ENCODE measurements around the gene FOXO4. TPM values are rescaled to one million over a fixed set of nuclear protein-coding genes. Genes with fewer than 3 reads are reported as not detected.

Gene FOXO4
- total RNA-seq, 1 experiment from 2014 or later = 3.8 TPM

DNA sequence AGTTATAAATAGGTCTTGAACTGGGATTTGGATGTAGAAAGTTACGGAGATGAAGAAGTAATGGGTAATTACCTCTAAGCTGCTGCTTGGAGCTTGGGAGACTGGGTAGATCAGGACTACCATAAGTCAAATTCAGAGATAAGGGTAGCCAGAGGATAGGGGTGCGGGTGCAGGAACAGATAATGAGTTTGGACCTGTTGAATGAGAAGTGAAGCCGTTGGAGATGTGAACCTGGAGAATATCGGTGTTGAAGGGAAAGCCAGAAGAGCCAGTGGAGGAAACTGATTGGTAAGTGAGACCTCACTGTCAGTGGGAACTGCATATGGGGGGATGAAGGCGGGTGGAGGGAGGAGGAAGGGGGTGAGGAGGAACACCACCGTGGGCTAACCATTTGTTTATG lies 618 bp upstream of the FOXO4 start:
- no peaks in the 10 kb centered on the region for H3K36me3 ChIP-seq
- peak overlapping the region; percentile 58 for H3K4me3 ChIP-seq
- no peaks in the 10 kb centered on the region for H3K27me3 ChIP-seq
- H3K9me3 ChIP-seq = no peaks in the 10 kb centered on the region
- DNase-seq = no peak

- Histone ChIP-seq H3K36me3 (no peaks in the 10 kb centered on the region), H3K27me3 (no peaks in the 10 kb centered on the region), H3K9me3 (no peaks in the 10 kb centered on the region), H3K4me3 (peak overlapping the region; percentile 58)
- DNase-seq = no peak
Observed at GRCh38 chrX:71095981-71096759, 519 bp downstream of the FOXO4 start.

DNA sequence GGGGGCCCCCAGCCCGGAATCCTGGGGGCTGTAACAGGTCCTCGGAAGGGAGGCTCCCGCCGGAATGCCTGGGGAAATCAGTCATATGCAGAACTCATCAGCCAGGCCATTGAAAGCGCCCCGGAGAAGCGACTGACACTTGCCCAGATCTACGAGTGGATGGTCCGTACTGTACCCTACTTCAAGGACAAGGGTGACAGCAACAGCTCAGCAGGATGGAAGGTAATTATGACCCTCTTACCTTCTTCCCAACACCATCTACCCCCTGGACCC lies 1.0 kb downstream of the FOXO4 start:
- Histone ChIP-seq H3K36me3 (no peaks in the 10 kb centered on the region), H3K27me3 (no peaks in the 10 kb centered on the region), H3K9me3 (no peaks in the 10 kb centered on the region), H3K4me3 (peak overlapping the region; percentile 58)
- DNase-seq = no peak

- H3K4me3 ChIP-seq = no peak overlapping the region
- no peaks in the 10 kb centered on the region for H3K36me3 ChIP-seq
- no peaks in the 10 kb centered on the region for H3K27me3 ChIP-seq
- DNase-seq = peak; percentile 20
- no peaks in the 10 kb centered on the region for H3K9me3 ChIP-seq
Observed at GRCh38 chrX:71098302-71098701, 2.7 kb downstream of the FOXO4 start.

- Histone ChIP-seq H3K9me3 (no peaks in the 10 kb centered on the region), H3K4me3 (no peak overlapping the region), H3K36me3 (no peaks in the 10 kb centered on the region), H3K27me3 (no peaks in the 10 kb centered on the region)
- no peak for DNase-seq
Observed at GRCh38 chrX:71098951-71099506, 3.4 kb downstream of the FOXO4 start.

DNA sequence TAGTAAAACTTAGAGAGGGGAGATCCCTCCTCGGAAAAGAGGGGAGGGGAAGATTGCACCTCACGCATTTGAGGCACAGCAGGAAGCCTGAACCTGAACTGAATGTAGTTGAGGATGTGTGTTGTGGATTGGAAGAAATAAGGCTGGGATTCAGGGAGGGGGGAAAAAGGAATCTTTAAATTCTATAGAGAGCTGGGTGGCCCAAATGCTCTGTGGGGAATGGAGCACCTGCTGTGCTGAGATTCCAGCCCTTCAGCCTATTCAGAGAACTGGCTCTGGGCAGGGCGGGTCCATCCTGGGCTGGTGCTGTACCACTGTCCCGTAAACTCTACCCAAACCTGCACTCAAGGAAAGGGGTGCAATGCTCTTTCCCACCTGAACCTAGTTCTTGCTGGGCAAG lies 4.1 kb downstream of the FOXO4 start:
- H3K27me3 ChIP-seq = no peaks in the 10 kb centered on the region
- no peaks in the 10 kb centered on the region for H3K36me3 ChIP-seq
- no peak overlapping the region for H3K4me3 ChIP-seq
- DNase-seq = no peak
- H3K9me3 ChIP-seq = no peaks in the 10 kb centered on the region

GRCh38 chrX:71100581-71101505 lies 5.2 kb downstream of the FOXO4 start:
- no peaks in the 10 kb centered on the region for H3K27me3 ChIP-seq
- no peaks in the 10 kb centered on the region for H3K36me3 ChIP-seq
- H3K9me3 ChIP-seq = no peaks in the 10 kb centered on the region
- H3K4me3 ChIP-seq = no peak overlapping the region
- DNase-seq = no peak

DNA sequence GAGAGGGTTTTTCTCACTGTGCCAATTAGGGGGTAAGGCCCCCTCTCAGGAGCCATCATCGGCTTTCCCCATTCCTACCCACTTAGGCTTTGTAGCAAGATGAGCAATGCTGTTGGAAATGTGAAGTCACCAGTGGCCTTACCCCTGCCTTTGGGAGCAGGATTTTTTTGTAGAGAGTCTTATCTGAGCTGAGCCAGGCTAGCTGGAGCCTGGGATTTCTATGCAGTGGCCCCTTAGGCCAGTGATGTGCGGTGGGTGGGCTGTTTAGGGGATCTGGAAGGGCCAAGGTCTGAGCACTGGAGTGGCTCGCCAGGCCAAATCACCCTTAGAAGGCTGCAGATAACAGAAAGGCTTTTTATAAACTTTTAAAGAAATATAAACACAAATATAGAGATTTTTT lies 6.6 kb downstream of the FOXO4 start:
- no peak for DNase-seq
- Histone ChIP-seq H3K9me3 (no peaks in the 10 kb centered on the region), H3K36me3 (no peaks in the 10 kb centered on the region)

GRCh38 chrX:71103110-71103983 lies 7.7 kb downstream of the FOXO4 start:
- Histone ChIP-seq H3K36me3 (no peaks in the 10 kb centered on the region), H3K4me3 (no peak overlapping the region), H3K27me3 (no peaks in the 10 kb centered on the region), H3K9me3 (no peaks in the 10 kb centered on the region)
- no peak for DNase-seq

More for the DNA sequence above, 6.6 kb downstream of the FOXO4 start:
- no peaks in the 10 kb centered on the region for H3K27me3 ChIP-seq
- no peak overlapping the region for H3K4me3 ChIP-seq

DNA sequence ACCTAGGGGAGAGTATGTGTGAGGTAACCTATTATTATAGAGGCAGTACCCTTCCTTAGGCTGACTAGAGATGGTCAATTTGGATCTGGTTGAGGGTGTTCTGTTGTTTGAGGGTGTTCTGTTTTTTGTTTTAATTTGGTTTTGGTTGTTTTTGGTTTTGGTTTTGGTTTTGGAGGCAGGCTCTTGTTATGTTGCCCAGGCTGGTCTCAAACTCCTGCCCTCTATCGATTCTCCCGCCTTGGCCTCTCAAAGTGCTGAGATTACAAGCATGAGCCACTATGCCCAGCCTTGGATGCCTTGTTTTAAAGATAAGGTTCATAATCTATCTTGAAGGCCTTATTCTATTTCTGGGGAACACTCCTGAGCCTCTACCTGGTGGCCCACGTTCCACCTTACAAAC lies 10.0 kb downstream of the FOXO4 start:
- H3K4me3 ChIP-seq = no peak overlapping the region
- no peaks in the 10 kb centered on the region for H3K36me3 ChIP-seq
- H3K9me3 ChIP-seq = no peaks in the 10 kb centered on the region
- H3K27me3 ChIP-seq = no peaks in the 10 kb centered on the region
- DNase-seq = no peak

DNA sequence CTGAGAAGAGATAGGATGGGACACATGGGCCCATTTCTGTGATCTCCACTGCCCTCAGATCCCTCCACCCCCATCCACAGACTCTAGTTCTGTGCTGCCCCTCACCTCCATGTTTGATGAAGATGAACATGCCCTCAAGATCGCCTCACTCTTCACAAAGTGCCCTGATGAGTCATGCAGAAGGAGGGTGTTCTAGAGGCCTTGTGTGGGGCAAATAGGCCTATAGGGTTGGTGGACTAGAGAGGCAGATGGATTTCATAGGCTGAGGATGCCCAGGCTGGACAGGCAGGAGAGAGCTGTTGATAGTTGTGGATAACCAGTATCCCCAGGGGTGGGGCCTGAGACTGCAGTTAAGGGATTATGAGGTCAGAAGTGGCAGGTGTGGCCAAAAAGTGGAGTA lies 10.8 kb downstream of the FOXO4 start, which contains the start of gene CXorf65:
Gene CXorf65, minus strand, starts transcription at position 314 of the 400 bp plus-strand sequence. Its CDS starts 184 bp downstream, at position 130.
- no peak for DNase-seq
- no peaks in the 10 kb centered on the region for H3K9me3 ChIP-seq
- H3K36me3 ChIP-seq = no peaks in the 10 kb centered on the region
- H3K27me3 ChIP-seq = no peaks in the 10 kb centered on the region
- no peak within 1 kb of the TSS for H3K4me3 ChIP-seq

DNA sequence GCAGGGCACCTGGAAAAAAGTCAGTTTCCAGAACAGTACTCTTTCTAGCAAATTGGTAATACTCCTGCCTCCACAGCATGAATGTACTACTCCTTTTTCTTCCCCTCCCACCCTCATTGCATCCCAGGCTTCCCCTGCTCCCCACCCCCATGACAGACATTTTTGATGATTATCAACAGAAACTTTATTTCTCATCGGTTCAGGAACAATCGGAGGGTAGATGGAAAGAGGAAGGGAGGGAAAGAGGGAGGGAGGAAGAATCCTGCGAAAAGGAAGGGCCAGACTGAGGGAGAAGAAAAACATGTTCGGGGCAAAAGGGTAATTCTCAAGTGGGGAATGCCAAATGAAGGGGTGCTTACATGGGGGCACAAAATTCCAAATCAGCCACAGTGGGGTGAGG lies 11.6 kb downstream of the FOXO4 start:
- H3K27me3 ChIP-seq = no peaks in the 10 kb centered on the region
- DNase-seq = no peak
- no peaks in the 10 kb centered on the region for H3K36me3 ChIP-seq
- H3K4me3 ChIP-seq = no peak overlapping the region
- no peaks in the 10 kb centered on the region for H3K9me3 ChIP-seq

DNA sequence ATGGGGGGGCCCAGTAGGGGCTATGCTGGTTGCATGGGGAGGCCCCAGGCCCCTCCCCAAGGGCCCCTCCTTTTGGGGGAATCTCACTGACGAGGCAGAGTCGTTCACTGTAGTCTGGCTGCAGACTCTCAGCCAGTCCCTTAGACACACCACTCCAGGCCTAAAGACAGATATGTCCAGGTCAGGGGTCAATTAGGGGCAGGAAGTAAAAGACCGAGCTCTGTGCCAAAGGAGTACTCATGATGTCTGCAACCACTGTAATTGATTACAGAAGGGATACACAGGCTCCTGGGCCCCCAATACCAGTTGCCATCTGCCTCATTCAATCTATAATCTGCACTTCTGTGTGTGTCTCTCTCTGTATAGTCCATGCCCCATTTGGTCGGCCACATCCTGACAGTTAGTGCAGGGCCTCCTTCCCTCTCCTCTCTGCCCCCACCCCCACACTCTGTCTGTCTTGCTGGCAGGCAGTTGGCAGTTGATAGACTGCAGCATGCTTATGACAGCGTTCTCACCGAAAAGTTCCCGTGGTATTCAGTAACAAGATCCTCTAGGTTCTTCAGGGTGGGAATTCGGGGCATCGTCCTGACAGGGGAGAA lies 12.2 kb downstream of the FOXO4 start:
- no peaks in the 10 kb centered on the region for H3K27me3 ChIP-seq
- H3K36me3 ChIP-seq = no peaks in the 10 kb centered on the region
- H3K9me3 ChIP-seq = no peaks in the 10 kb centered on the region
- H3K4me3 ChIP-seq = no peak overlapping the region
- no peak for DNase-seq

DNA sequence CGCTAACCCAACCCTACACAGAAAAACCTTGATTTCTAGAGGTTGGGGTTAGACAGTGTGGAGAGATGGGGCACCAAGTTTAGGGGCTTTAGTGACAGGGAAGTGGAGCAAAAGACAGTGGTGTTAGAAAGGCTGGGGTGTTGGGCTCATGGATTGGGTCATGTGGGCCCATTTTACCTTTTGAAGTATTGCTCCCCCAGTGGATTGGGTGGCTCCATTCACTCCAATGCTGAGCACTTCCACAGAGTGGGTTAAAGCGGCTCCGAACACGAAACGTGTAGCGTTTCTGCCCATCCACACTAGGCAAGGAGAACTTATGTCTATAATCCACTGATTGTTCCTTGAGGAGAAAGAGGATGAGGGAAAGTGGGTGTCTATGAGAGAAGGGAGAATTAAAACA lies 13.4 kb downstream of the FOXO4 start:
- DNase-seq = no peak
- H3K9me3 ChIP-seq = no peaks in the 10 kb centered on the region
- no peaks in the 10 kb centered on the region for H3K36me3 ChIP-seq
- no peak overlapping the region for H3K4me3 ChIP-seq
- H3K27me3 ChIP-seq = no peaks in the 10 kb centered on the region

DNA sequence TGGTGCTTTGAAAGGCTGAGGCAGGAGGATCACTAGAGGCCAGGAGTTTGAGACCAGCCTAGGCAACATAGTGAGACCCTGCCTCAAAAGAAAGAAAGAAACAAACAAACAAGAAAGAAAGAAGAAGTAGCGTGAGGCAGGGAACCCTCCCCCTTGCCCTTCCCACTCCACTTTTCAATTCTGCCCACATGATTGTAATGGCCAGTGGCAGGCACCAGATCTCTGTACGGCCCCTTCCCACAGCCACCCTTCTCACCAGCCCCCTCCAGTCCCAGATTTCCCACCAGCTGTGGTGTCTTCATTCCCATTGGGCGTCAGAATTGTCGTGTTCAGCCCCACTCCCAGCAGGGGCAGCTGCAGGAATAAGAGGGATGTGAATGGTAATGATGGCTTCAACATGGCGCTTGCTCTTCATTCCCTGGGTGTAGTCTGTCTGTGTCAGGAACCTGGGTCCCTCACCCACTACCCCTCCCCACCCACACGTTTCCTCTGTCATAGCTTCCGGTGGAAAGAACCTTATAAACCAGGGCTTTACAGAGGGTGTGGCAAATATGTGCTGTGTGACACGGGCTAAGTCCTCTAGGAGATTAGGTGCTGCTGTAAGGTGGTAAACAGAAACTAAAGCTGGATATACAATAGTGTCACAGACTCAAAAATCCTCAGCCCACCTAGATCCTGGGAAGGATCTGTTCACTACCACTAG lies 15.6 kb downstream of the FOXO4 start, which contains the start of gene IL2RG:
Gene IL2RG, minus strand, starts transcription at position 437 of the 703 bp plus-strand sequence. Its CDS starts 38 bp downstream, at position 399.
- Histone ChIP-seq H3K4me3 (no peak within 1 kb of the TSS), H3K36me3 (no peaks in the 10 kb centered on the region), H3K9me3 (no peaks in the 10 kb centered on the region), H3K27me3 (no peaks in the 10 kb centered on the region)
- DNase-seq = no peak
